Body of pancreas (tissue), 4 donors: ENCODE results near the gene MALAT1.
A peak's percentile ranks its signal among the peaks of the same experiment; 100 is the strongest.

Experiments used
- CTCF ChIP-seq, 7 experiments: fragments of 450-650 bp in 4 of 7; fragments of 200-600 bp in 3 of 7; sonication (generic) in 3 of 7; IDR thresholded peaks; one replicate each; pipeline ENCODE4 v1.5.1; 2016 to 2019; ENCODE audit warnings: antibody characterized with exemption in 7 of 7
- POLR2A ChIP-seq, 3 donors: fragments of 450-650 bp; IDR thresholded peaks; one replicate each; pipeline ENCODE4 v1.6.1; 2016; ENCODE audit warnings: antibody characterized with exemption in 3 of 3, mild to moderate bottlenecking in 2 of 3

GRCh38 chr11:65503368-65503948 lies 4.6 kb downstream of the MALAT1 start:
- no peak for TF ChIP-seq CTCF (IDR thresholded peaks at IDR 0.05)
- peak in 2 of 3 donors; percentile 10 for TF ChIP-seq POLR2A (IDR thresholded peaks at IDR 0.05)
